CD14-positive monocyte (primary cell): Measurements from ENCODE around the gene RAPGEF5. TPM values are rescaled to one million over a fixed set of nuclear protein-coding genes. Genes with fewer than 3 reads are reported as not detected.

Experiments
- DNase-seq, 3 donors: peaks; one replicate each; pipeline ENCODE4 v3.0.0-alpha.2; 2011 to 2022
- H2AFZ ChIP-seq: 2 replicates; pipeline ENCODE4 v1.6.0; 2012; ENCODE audit warnings: mild to moderate bottlenecking, low read depth, low read length, inconsistent platforms; ENCODE audit not compliant: insufficient read depth, poor library complexity, severe bottlenecking
- H3K27ac ChIP-seq, 2 donors: 1 replicate in 1 of 2; 2 replicates in 1 of 2; pipeline ENCODE4 v1.5.1; 2012 to 2013; ENCODE audit warnings: low read length in 2 of 2, control low read depth in 1 of 2, inconsistent platforms in 1 of 2, low read depth in 1 of 2, mild to moderate bottlenecking in 1 of 2
- H3K27me3 ChIP-seq, 2 donors: one replicate each; pipeline versions ENCODE4 v1.6.0 to v1.6.1; 2011 to 2013; ENCODE audit warnings: low read length in 2 of 2; ENCODE audit not compliant: control insufficient read depth in 2 of 2, insufficient read depth in 2 of 2
- H3K36me3 ChIP-seq, 2 donors: replicated peaks in 1 of 2; 1 replicate in 1 of 2; 2 replicates in 1 of 2; pipeline versions ENCODE4 v1.5.1 to v1.6.1; 2012 to 2013; ENCODE audit warnings: low read length in 2 of 2, control low read depth in 1 of 2, inconsistent platforms in 1 of 2, mild to moderate bottlenecking in 1 of 2; ENCODE audit not compliant: insufficient read depth in 2 of 2, control insufficient read depth in 1 of 2
- H3K4me1 ChIP-seq, 2 donors: 1 replicate in 1 of 2; 2 replicates in 1 of 2; pipeline versions ENCODE4 v1.5.1 to v1.6.1; 2012 to 2013; ENCODE audit warnings: low read length in 2 of 2, control low read depth in 1 of 2, inconsistent platforms in 1 of 2, mild to moderate bottlenecking in 1 of 2, moderate library complexity in 1 of 2; ENCODE audit not compliant: insufficient read depth in 2 of 2, control insufficient read depth in 1 of 2
- H3K4me2 ChIP-seq: replicated peaks from 2 replicates; pipeline ENCODE3; 2012; ENCODE audit warnings: low read length, moderate library complexity, mild to moderate bottlenecking; ENCODE audit not compliant: poor library complexity, severe bottlenecking; ENCODE audit errors: extremely low read depth
- H3K4me3 ChIP-seq, 3 experiments: fragments of 200-600 bp in 1 of 3; sonication (generic) in 1 of 3; replicated peaks in 1 of 3; 1 replicate in 2 of 3; 2 replicates in 1 of 3; pipeline ENCODE4 v1.5.1; 2011 to 2013; ENCODE audit warnings: low read length in 3 of 3, mild to moderate bottlenecking in 3 of 3, control low read depth in 2 of 3, low read depth in 2 of 3, inconsistent platforms in 1 of 3, moderate library complexity in 1 of 3
- H3K79me2 ChIP-seq: 2 replicates; pipeline ENCODE4 v1.6.0; 2012; ENCODE audit warnings: mild to moderate bottlenecking, control low read depth, inconsistent platforms, low read length, moderate library complexity; ENCODE audit not compliant: insufficient read depth
- H3K9ac ChIP-seq: 2 replicates; pipeline ENCODE4 v1.6.0; 2017; ENCODE audit warnings: low read length, mild to moderate bottlenecking; ENCODE audit not compliant: insufficient read depth, poor library complexity, severe bottlenecking
- H3K9me3 ChIP-seq, 2 donors: replicated peaks in 1 of 2; 1 replicate in 1 of 2; 2 replicates in 1 of 2; pipeline versions ENCODE4 v1.5.1 to v1.6.1; 2012 to 2013; ENCODE audit warnings: low read length in 2 of 2, control low read depth in 1 of 2; ENCODE audit not compliant: control insufficient read depth in 1 of 2, insufficient read depth in 1 of 2
- H4K20me1 ChIP-seq: 2 replicates; pipeline ENCODE4 v1.6.0; 2012; ENCODE audit warnings: mild to moderate bottlenecking, low read length, control low read depth, moderate library complexity; ENCODE audit not compliant: insufficient read depth
- H3K27ac Mint-ChIP-seq, 7 donors: one replicate each; pipeline ENCODE4 v1.8.0; 2020; ENCODE audit warnings: mild to moderate bottlenecking in 7 of 7, mixed read lengths in 7 of 7, moderate library complexity in 6 of 7, inconsistent platforms in 2 of 7
- H3K27me3 Mint-ChIP-seq, 3 donors: one replicate each; pipeline ENCODE4 v1.8.0; 2021 to 2022; ENCODE audit warnings: low read depth in 3 of 3, mild to moderate bottlenecking in 3 of 3, mixed read lengths in 3 of 3, moderate library complexity in 3 of 3, inconsistent platforms in 1 of 3
- H3K36me3 Mint-ChIP-seq, 2 donors: one replicate each; pipeline ENCODE4 v1.8.0; 2020; ENCODE audit warnings: mixed read lengths in 2 of 2, inconsistent platforms in 1 of 2, mild to moderate bottlenecking in 1 of 2
- H3K4me1 Mint-ChIP-seq: one replicate; pipeline ENCODE4 v1.8.0; 2020; ENCODE audit warnings: mild to moderate bottlenecking, mixed read lengths
- H3K4me3 Mint-ChIP-seq, 2 donors: one replicate each; pipeline ENCODE4 v1.8.0; 2020; ENCODE audit warnings: mild to moderate bottlenecking in 2 of 2, mixed read lengths in 2 of 2, moderate library complexity in 1 of 2
- H3K9me3 Mint-ChIP-seq, 7 donors: one replicate each; pipeline ENCODE4 v1.8.0; 2020 to 2022; ENCODE audit warnings: mixed read lengths in 7 of 7, mild to moderate bottlenecking in 6 of 7, moderate library complexity in 6 of 7, inconsistent platforms in 2 of 7
- WGBS: methylation state at CpG from one replicate; pipeline ENCODE4 v1.1.5; 2013; ENCODE audit warnings: missing lambda C conversion rate; ENCODE audit not compliant: insufficient coverage; 5-methylcytosine and 5-hydroxymethylcytosine counted together
- intact Hi-C, 2 donors: fragments of 100-400 bp; cut with micrococcal nuclease; formaldehyde crosslinking; loops; one replicate each; pipeline versions ENCODE4 v1.15.0 to v1.15.1; 2023
- polyA plus RNA-seq, 3 donors: library from polyadenylated mRNA; depleted of rRNA in 1 of 3; unstranded in 2 of 3; stranded (reverse) in 1 of 3; fragments of 300-500 nt in 2 of 3; fragments of >200 nt in 1 of 3; fragmentation: Illumina TruSeq in 2 of 3; gene quantifications; 1 replicate in 2 of 3; 2 replicates in 1 of 3; pipeline ENCODE4 v1.2.3, GENCODE V29; 2012 to 2021
- TF ChIP-seq, protein P1 (sequence below): fragments of 200-600 bp; IDR thresholded peaks from one replicate; pipeline ENCODE4 v1.8.0; 2022; ENCODE audit warnings: antibody characterized with exemption, mild to moderate bottlenecking

RAPGEF5 gene
- polyA plus RNA-seq, 3 donors, result not detected

DNA sequence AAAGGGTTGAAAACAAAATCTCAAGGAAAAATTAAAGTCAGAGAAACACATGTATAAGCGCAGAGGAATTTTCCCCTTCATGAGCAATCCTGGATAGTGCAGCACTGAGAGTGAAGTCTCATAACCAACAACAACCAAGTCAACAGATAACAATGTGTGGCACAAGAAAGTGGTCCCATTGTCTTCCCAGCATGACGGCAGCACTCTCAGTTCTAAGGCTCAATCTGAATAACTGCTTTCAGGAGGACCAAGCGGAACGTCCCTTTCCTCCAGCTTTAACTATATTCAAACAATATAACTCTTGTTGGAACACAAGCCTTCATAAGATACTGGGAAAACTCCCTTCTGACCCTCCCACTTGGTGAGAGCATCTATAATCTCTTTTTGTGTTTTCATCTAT, 137.9 kb downstream of the RAPGEF5 start:
- Histone ChIP-seq H3K27me3 (no peaks in the 10 kb centered on the region), H3K4me3 (no peak overlapping the region), H4K20me1 (no peaks in the 10 kb centered on the region), H3K79me2 (no peaks in the 10 kb centered on the region), H3K27ac (no peak overlapping the region), H3K4me1 (peaks cover 2% of the 10 kb centered on the region in 2 donors), H3K4me2 (no peak overlapping the region), H3K9me3 (peaks cover 0 to 3% of the 10 kb centered on the region in 2 donors), H2AFZ (no peak overlapping the region), H3K36me3 (no peaks in the 10 kb centered on the region), H3K9ac (no peak overlapping the region)
- H3K9me3 Mint-ChIP-seq, result peaks cover 0 to 10% (median 0%) of the 10 kb centered on the region in 7 donors
- DNase-seq, result no peak
- H3K4me1 Mint-ChIP-seq, result peaks cover 3% of the 10 kb centered on the region
- H3K36me3 Mint-ChIP-seq, result no peaks in the 10 kb centered on the region
- TF ChIP-seq, protein P1, sequence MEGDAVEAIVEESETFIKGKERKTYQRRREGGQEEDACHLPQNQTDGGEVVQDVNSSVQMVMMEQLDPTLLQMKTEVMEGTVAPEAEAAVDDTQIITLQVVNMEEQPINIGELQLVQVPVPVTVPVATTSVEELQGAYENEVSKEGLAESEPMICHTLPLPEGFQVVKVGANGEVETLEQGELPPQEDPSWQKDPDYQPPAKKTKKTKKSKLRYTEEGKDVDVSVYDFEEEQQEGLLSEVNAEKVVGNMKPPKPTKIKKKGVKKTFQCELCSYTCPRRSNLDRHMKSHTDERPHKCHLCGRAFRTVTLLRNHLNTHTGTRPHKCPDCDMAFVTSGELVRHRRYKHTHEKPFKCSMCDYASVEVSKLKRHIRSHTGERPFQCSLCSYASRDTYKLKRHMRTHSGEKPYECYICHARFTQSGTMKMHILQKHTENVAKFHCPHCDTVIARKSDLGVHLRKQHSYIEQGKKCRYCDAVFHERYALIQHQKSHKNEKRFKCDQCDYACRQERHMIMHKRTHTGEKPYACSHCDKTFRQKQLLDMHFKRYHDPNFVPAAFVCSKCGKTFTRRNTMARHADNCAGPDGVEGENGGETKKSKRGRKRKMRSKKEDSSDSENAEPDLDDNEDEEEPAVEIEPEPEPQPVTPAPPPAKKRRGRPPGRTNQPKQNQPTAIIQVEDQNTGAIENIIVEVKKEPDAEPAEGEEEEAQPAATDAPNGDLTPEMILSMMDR, result no peak
- no peak overlapping the region for H3K4me3 Mint-ChIP-seq
- no peak overlapping the region for H3K27ac Mint-ChIP-seq
- H3K27me3 Mint-ChIP-seq, result no peaks in the 10 kb centered on the region
- intact Hi-C loops, result no loop called here
- 100% methylated on average over 3 of the region's 4 CpGs for WGBS

DNA sequence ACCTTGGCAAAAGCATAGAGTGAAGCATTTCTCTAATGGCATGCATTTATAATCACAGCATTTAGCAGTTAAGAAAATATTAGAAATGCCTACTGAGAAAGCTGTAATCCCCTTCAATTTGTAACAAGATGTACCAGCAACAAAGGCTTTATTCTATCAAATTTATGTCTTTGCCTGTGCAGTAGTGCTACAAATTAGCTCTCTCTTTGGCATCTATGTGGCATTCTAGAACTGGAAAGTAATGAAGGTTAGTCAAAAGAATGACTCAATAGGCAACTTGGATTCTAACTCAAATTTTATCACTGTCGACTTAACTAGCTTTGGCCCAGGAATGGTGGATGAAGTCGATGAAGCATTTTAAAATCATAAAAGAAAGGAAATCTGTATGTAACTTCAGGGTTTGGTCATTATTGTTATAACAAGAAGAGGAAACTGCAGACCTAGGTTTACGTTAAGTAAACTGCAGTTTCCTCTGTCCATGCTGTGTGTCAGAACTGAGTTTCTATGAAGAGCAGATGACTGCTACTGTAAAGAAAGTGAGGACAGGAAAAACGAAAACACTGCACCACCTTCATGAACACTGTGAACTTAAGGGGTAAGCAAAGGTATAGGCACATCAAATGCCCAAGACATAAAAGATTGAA, 140.0 kb downstream of the RAPGEF5 start:
- no peak overlapping the region for H3K4me3 Mint-ChIP-seq
- Histone ChIP-seq H3K79me2 (no peaks in the 10 kb centered on the region), H3K27me3 (no peaks in the 10 kb centered on the region), H3K9ac (no peak overlapping the region), H3K9me3 (peaks cover 0 to 1% of the 10 kb centered on the region in 2 donors), H3K36me3 (no peaks in the 10 kb centered on the region), H4K20me1 (no peaks in the 10 kb centered on the region), H3K4me3 (no peak overlapping the region), H3K4me2 (no peak overlapping the region), H2AFZ (no peak overlapping the region), H3K27ac (no peak overlapping the region), H3K4me1 (peaks cover 3 to 5% of the 10 kb centered on the region in 2 donors)
- WGBS, result no CpG with 5 or more reads among the region's 4 CpGs
- intact Hi-C loops, result no loop called here
- H3K36me3 Mint-ChIP-seq, result no peaks in the 10 kb centered on the region
- peaks cover 0 to 7% (median 0%) of the 10 kb centered on the region in 7 donors for H3K9me3 Mint-ChIP-seq
- DNase-seq, result no peak
- H3K27ac Mint-ChIP-seq, result no peak overlapping the region
- H3K27me3 Mint-ChIP-seq, result peaks cover 0 to 3% (median 0%) of the 10 kb centered on the region in 3 donors
- TF ChIP-seq, protein P1, result no peak
- peaks cover 6% of the 10 kb centered on the region for H3K4me1 Mint-ChIP-seq
